HG03432 (cell line): ENCODE data around the gene MAPK14.

Experiments used
- ATAC-seq: cut with Tn5 transposase; IDR thresholded peaks from one replicate; pipeline ENCODE4 v1.9.1; 2021; ENCODE audit warnings: mild to moderate bottlenecking, moderate library complexity; ENCODE audit not compliant: unreplicated experiment

Gene MAPK14

GRCh38 chr6:36098920-36099647, 71.5 kb downstream of the MAPK14 start:
- ATAC-seq = no peak

- ATAC-seq = no peak
Measured at GRCh38 chr6:36099869-36100483, 72.4 kb downstream of the MAPK14 start.

GRCh38 chr6:36101691-36102090, 74.1 kb downstream of the MAPK14 start:
- no peak for ATAC-seq

GRCh38 chr6:36102853-36103252, 75.2 kb downstream of the MAPK14 start:
- no peak for ATAC-seq

- no peak for ATAC-seq
Measured at GRCh38 chr6:36104836-36105235, 77.2 kb downstream of the MAPK14 start.

- ATAC-seq = no peak
Measured at GRCh38 chr6:36109092-36109491, 81.5 kb downstream of the MAPK14 start.

- no peak for ATAC-seq
Measured at GRCh38 chr6:36110050-36110449, 82.4 kb downstream of the MAPK14 start.

GRCh38 chr6:36110863-36111262, 83.3 kb downstream of the MAPK14 start:
- ATAC-seq = no peak

- ATAC-seq = no peak
Measured at GRCh38 chr6:36111526-36111925, 83.9 kb downstream of the MAPK14 start.

- ATAC-seq = no peak
Measured at GRCh38 chr6:36113049-36113448, 85.4 kb downstream of the MAPK14 start.

GRCh38 chr6:36113703-36114102, 86.1 kb downstream of the MAPK14 start:
- no peak for ATAC-seq

- peak; percentile 70 for ATAC-seq
Measured at GRCh38 chr6:36114798-36115408, 87.3 kb downstream of the MAPK14 start.

- no peak for ATAC-seq
Measured at GRCh38 chr6:36115412-36115811, 87.8 kb downstream of the MAPK14 start.

- no peak for ATAC-seq
Measured at GRCh38 chr6:36116066-36116864, 88.7 kb downstream of the MAPK14 start.

- no peak for ATAC-seq
Measured at GRCh38 chr6:36116943-36117342, 89.3 kb downstream of the MAPK14 start.

GRCh38 chr6:36117658-36118549, 90.3 kb downstream of the MAPK14 start:
- no peak for ATAC-seq

GRCh38 chr6:36118550-36119107, 91.0 kb downstream of the MAPK14 start:
- ATAC-seq = no peak

- ATAC-seq = no peak
Measured at GRCh38 chr6:36119209-36119608, 91.6 kb downstream of the MAPK14 start.

GRCh38 chr6:36120018-36120417, 92.4 kb downstream of the MAPK14 start:
- ATAC-seq = no peak

GRCh38 chr6:36120539-36120938, 92.9 kb downstream of the MAPK14 start:
- ATAC-seq = no peak
